OCI-LY3 (cell line): ENCODE measurements around the gene SLC35A4.

Source experiments
- EZH2phosphoT487 ChIP-seq: fragments of 200-600 bp; shearing (Covaris generic); IDR thresholded peaks from 2 replicates; pipeline ENCODE4 v1.6.1; 2018; ENCODE audit warnings: antibody characterized with exemption, mixed run types, low read depth
- TF ChIP-seq, protein P1 (sequence below): fragments of 200-600, 300-600 bp; sonication (generic); IDR thresholded peaks from 2 replicates; pipeline ENCODE4 v1.5.1; 2014; ENCODE audit warnings: antibody characterized with exemption, low read length, low read depth

DNA sequence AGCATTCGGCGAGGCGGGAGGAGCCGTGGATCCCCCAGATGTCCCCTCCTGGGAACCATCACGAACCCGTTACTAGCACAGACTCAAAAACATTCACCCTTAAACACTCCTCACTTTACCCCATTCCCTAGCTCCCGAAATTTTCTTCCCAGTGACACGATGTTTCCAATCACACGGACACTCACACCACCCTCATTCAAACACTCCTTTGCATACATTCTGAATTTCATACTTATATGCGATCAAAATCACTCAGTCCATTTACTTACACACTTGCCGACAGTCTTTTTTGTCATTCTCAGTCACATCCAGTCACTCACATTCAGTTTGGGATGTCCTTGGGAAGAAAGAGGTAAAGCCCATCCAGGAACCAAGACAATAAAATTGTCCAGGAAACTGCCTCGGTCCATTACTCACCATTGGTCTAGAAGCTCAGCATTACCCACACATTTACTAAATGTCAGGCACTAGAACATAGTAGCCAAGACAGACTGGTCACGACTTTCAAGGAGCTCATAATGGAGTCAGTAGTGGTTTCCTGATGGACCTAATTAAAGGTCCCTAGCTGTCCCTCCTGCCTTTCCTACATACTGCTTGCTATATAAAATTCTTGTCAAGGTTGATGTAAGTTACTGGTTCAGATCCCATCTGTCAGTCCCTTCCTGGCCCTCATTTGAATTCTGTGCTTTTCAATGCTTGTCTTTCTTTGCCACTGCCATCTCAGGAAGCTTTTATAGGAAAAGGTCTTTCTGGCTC is 574 bp downstream of the SLC35A4 start:
- TF ChIP-seq, protein P1, sequence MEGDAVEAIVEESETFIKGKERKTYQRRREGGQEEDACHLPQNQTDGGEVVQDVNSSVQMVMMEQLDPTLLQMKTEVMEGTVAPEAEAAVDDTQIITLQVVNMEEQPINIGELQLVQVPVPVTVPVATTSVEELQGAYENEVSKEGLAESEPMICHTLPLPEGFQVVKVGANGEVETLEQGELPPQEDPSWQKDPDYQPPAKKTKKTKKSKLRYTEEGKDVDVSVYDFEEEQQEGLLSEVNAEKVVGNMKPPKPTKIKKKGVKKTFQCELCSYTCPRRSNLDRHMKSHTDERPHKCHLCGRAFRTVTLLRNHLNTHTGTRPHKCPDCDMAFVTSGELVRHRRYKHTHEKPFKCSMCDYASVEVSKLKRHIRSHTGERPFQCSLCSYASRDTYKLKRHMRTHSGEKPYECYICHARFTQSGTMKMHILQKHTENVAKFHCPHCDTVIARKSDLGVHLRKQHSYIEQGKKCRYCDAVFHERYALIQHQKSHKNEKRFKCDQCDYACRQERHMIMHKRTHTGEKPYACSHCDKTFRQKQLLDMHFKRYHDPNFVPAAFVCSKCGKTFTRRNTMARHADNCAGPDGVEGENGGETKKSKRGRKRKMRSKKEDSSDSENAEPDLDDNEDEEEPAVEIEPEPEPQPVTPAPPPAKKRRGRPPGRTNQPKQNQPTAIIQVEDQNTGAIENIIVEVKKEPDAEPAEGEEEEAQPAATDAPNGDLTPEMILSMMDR = no peak
- TF ChIP-seq EZH2phosphoT487 = no peak
